ENCODE measurements around the gene PGLYRP4.

- no peak for TF ChIP-seq EZH2 (IDR thresholded peaks at IDR 0.05; ENCODE audit: borderline replicate concordance, low read depth, low read length, poor library complexity, severe bottlenecking)
- peak; percentile 94 for TF ChIP-seq CTCF (conservative IDR thresholded peaks at IDR 0.05; ENCODE audit: low read depth, low read length)
Observed at GRCh38 chr1:153352523-153352922, 3.9 kb upstream of the PGLYRP4 start.

Data from A673 (cell line).